OCI-LY3 (cell line): ENCODE measurements around the gene RUSC2.

ENCODE experiments used
- EZH2phosphoT487 ChIP-seq: fragments of 200-600 bp; shearing (Covaris generic); IDR thresholded peaks from 2 replicates; pipeline ENCODE4 v1.6.1; 2018; ENCODE audit warnings: antibody characterized with exemption, mixed run types, low read depth
- TF ChIP-seq, protein P1 (sequence below): fragments of 200-600, 300-600 bp; sonication (generic); IDR thresholded peaks from 2 replicates; pipeline ENCODE4 v1.5.1; 2014; ENCODE audit warnings: antibody characterized with exemption, low read length, low read depth

DNA sequence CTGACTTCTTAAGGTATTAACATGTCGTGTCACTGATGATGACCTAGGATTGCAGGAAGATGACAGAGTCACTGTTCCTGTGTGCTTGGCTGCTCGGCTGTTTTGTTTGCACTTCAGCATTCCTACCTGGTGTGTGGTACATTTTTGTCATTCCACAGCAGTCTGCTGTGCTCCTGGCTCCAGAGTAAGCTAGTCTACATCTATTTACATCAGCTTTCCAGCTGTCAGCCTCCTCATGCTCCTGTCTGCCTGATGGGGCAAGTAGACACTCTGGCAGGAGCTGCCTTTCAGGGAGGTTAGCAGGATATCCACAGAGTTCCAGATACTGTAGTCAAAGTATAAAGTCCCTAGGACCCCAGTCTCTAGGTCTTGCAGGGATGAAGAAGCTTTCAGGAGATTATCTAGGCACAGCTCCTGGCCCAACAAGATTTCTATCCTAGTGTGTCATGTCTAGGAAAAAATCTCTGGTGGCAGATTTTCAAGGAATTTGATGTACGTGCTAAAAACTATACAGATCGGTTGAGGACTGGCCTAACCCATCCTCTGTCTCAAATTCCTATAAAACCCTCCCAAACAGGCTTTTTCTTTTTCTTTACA is 28.4 kb downstream of the RUSC2 start:
- TF ChIP-seq, protein P1, sequence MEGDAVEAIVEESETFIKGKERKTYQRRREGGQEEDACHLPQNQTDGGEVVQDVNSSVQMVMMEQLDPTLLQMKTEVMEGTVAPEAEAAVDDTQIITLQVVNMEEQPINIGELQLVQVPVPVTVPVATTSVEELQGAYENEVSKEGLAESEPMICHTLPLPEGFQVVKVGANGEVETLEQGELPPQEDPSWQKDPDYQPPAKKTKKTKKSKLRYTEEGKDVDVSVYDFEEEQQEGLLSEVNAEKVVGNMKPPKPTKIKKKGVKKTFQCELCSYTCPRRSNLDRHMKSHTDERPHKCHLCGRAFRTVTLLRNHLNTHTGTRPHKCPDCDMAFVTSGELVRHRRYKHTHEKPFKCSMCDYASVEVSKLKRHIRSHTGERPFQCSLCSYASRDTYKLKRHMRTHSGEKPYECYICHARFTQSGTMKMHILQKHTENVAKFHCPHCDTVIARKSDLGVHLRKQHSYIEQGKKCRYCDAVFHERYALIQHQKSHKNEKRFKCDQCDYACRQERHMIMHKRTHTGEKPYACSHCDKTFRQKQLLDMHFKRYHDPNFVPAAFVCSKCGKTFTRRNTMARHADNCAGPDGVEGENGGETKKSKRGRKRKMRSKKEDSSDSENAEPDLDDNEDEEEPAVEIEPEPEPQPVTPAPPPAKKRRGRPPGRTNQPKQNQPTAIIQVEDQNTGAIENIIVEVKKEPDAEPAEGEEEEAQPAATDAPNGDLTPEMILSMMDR = no peak
- no peak for TF ChIP-seq EZH2phosphoT487
